GM19328 (cell line): ENCODE results near the gene FCGBP.
"Not testable (repeated sequence)": the region's sequence is repeated elsewhere in the genome, so short reads cannot be mapped to it uniquely, and the experiment has no call there.

Source experiments
- ATAC-seq: cut with Tn5 transposase; IDR thresholded peaks from one replicate; pipeline ENCODE4 v1.9.1; 2021; ENCODE audit warnings: mild to moderate bottlenecking, moderate library complexity; ENCODE audit not compliant: unreplicated experiment

The FCGBP gene

GRCh38 chr19:39892506-39892902 lies 41.9 kb downstream of the FCGBP start:
- ATAC-seq: not testable (repeated sequence)

GRCh38 chr19:39891660-39892505 lies 42.6 kb downstream of the FCGBP start:
- not testable (repeated sequence) for ATAC-seq

GRCh38 chr19:39890755-39891551 lies 43.5 kb downstream of the FCGBP start:
- no peak for ATAC-seq

GRCh38 chr19:39889872-39890754 lies 44.3 kb downstream of the FCGBP start:
- not testable (repeated sequence) for ATAC-seq

- not testable (repeated sequence) for ATAC-seq
These were observed 46.9 kb downstream of the FCGBP start for GRCh38 chr19:39887456-39887951.

- not testable (repeated sequence) for ATAC-seq
These were observed 48.4 kb downstream of the FCGBP start for GRCh38 chr19:39885821-39886554.

GRCh38 chr19:39884721-39885120 lies 49.7 kb downstream of the FCGBP start:
- not testable (repeated sequence) for ATAC-seq
